ENCODE results near the gene ARNT2.

ARNT2 gene

DNA sequence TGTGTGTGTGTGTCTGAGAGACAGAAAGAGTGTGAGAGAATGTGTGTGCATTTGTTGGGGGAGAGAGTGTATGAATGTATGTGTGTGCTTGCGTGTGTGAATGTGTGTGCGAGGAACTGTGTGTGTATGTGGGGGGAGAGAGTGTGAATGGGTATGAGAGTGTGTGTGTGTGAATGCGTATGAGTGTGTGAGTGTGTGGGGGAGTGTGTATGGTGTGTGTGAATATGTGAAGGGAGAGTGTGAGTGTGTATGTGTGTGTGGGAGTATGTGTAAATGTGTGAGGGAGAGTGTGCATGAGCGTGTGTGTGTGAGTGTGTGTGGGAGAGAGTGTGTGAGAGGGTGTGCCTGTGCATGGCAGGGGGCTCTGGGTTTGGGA lies 211.2 kb downstream of the ARNT2 start:
- in situ Hi-C loops (cut with HindIII; ENCODE audit: low sequenced_read_pairs): no loop called here
- TF ChIP-seq, protein P1, sequence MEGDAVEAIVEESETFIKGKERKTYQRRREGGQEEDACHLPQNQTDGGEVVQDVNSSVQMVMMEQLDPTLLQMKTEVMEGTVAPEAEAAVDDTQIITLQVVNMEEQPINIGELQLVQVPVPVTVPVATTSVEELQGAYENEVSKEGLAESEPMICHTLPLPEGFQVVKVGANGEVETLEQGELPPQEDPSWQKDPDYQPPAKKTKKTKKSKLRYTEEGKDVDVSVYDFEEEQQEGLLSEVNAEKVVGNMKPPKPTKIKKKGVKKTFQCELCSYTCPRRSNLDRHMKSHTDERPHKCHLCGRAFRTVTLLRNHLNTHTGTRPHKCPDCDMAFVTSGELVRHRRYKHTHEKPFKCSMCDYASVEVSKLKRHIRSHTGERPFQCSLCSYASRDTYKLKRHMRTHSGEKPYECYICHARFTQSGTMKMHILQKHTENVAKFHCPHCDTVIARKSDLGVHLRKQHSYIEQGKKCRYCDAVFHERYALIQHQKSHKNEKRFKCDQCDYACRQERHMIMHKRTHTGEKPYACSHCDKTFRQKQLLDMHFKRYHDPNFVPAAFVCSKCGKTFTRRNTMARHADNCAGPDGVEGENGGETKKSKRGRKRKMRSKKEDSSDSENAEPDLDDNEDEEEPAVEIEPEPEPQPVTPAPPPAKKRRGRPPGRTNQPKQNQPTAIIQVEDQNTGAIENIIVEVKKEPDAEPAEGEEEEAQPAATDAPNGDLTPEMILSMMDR (IDR thresholded peaks at IDR 0.05; ENCODE audit: low read depth, low read length, missing control alignments): no peak
- no peak for DNase-seq (ENCODE audit: low read depth)
- H3K4me3 ChIP-seq (ENCODE audit: low read depth, low read length): no peak overlapping the region

DNA sequence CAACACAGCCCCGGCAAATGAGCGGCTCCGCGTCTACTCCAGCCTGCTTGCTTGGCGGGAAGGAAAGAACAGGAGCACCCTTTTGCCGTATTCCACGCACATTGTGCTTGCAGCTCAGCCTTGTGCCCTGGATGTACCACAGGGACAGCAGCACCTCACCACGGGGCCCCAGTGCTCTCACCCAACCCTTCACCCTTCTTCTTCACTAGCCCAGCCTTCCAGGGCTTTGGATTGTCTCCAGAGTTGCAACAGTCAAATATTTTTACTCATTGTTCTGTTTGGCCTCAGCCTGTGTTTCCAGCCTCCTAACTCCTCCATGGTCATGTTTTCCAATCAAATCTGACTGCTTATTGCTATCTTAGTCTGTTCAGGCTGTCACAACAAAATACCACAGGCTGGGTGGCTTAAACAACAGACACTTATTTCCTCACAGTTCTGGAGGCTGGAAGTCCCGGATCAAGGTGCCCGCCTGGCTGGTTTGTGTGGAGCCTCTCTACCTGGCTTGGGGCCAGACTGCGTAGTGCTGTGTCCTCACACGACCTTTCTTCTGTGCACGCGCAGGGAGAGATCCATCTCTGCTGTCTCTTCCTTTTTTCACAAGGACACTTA lies 211.7 kb downstream of the ARNT2 start:
- in situ Hi-C loops (cut with HindIII; ENCODE audit: low sequenced_read_pairs): no loop called here
- DNase-seq (ENCODE audit: low read depth): peak; percentile 5
- TF ChIP-seq, protein P1 (IDR thresholded peaks at IDR 0.05; ENCODE audit: low read depth, low read length, missing control alignments): no peak
- no peak overlapping the region for H3K4me3 ChIP-seq (ENCODE audit: low read depth, low read length)

DNA sequence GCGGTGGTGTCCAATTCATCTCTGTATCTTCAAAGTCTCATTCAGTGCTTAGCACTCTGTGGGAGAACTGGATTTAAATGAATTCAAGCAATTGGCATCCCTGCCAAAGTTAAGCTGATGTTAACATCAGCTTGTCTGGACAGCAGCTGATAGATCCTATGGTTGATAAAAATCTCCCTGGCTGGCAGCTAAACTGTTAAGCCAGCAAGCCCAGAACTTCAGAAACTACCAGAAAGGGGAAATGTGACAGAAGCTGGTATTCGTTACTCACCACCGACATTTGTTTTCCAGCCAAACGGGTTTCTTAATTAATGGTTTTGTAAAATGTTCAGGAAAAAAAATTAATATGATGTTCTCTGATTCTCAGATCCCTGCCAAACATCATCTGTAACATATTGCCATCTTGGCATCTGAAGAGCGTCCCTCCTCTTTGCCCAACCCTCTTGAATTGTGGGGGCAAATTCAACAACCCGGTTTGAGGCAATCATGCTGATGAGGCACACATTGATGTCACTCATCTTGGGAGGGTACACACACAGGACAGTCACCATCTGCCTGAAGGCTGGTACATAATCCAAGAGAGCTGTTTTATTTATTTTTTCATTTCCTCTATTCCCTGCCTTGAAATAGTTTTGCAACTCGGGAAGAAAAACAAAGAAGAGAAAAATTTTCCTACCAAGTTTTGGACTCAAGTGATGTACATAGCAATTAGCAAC lies 214.7 kb downstream of the ARNT2 start:
- TF ChIP-seq, protein P1 (IDR thresholded peaks at IDR 0.05; ENCODE audit: low read depth, low read length, missing control alignments): no peak
- no peak for DNase-seq (ENCODE audit: low read depth)
- in situ Hi-C loops (cut with HindIII; ENCODE audit: low sequenced_read_pairs): no loop called here
- H3K4me3 ChIP-seq (ENCODE audit: low read depth, low read length): no peak overlapping the region

DNA sequence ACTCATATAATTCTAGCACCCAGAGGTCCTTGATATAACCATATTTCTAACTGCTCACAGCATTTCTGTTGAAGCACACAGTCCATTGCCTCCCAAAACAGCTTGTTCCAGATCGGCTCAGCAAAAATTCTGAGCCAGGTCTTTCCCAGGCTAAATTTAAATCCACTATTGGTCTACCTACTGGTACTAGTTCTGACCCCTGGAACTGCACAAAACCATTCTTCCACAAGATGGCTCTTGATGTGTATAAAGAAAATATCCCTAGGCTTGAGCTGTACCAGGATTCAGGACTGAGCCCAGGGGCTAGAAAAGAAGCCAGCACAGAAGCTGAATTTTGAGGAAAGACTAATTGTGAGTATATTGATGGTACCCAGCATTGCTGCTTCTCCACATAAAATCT lies 215.5 kb downstream of the ARNT2 start:
- in situ Hi-C loops (cut with HindIII; ENCODE audit: low sequenced_read_pairs): no loop called here

DNA sequence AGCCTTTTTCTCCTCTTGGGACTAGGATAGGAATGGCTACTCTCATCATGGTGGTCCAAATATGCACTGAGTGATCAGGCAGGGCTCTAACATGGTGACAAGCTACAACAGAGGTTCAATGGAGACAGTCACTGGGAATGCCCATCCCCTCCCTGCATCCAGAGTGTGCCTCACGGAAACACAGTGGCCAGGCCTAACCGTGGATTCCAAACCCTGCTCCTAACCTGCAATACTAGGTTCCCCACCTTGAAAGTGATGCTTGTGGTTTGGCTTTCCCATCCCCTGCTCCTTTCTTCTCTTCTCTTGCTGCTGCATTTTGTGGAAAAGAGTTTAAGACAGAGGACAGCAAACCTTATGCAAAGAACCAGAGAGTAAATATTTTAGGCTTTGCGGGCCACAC lies 216.0 kb downstream of the ARNT2 start:
- DNase-seq (ENCODE audit: low read depth): no peak
- in situ Hi-C loops (cut with HindIII; ENCODE audit: low sequenced_read_pairs): no loop called here
- TF ChIP-seq, protein P1 (IDR thresholded peaks at IDR 0.05; ENCODE audit: low read depth, low read length, missing control alignments): no peak
- H3K4me3 ChIP-seq (ENCODE audit: low read depth, low read length): no peak overlapping the region

More for the DNA sequence above, 215.5 kb downstream of the ARNT2 start:
- DNase-seq (ENCODE audit: low read depth): peak; percentile 5
- TF ChIP-seq, protein P1 (IDR thresholded peaks at IDR 0.05; ENCODE audit: low read depth, low read length, missing control alignments): peak; percentile 41
- no peak overlapping the region for H3K4me3 ChIP-seq (ENCODE audit: low read depth, low read length)

DNA sequence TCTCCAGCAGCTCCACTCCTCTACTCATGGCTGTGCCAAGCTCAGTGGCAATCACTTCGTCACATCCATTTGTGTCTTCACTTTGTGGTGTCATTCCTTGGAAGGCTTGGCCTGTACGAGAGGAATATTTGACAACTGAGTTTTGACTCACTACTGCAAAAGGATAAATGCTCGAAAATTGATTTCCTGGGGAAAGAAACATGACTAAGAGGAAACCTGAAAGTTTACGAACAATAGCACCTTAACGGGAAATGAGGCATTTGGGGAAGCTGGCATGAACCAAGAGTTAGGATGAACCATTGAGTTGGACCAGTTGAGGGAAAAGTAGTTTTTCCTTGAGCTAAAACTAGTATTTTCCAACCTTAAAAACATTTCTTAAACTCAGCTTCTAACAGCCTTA lies 216.7 kb downstream of the ARNT2 start:
- DNase-seq (ENCODE audit: low read depth): no peak
- TF ChIP-seq, protein P1 (IDR thresholded peaks at IDR 0.05; ENCODE audit: low read depth, low read length, missing control alignments): no peak
- in situ Hi-C loops (cut with HindIII; ENCODE audit: low sequenced_read_pairs): no loop called here

More for the DNA sequence above, 216.7 kb downstream of the ARNT2 start:
- H3K4me3 ChIP-seq (ENCODE audit: low read depth, low read length): no peak overlapping the region

Data from astrocyte of the cerebellum (primary cell).